ENCODE data around the gene PPIE. TPM values are rescaled to one million over a fixed set of nuclear protein-coding genes. Genes with fewer than 3 reads are reported as not detected.

Gene PPIE
- total RNA-seq, 1 experiment from 2014 or later = 45.8 TPM

- TF ChIP-seq CTCF (IDR thresholded peaks at IDR 0.05; ENCODE audit: unreplicated experiment) = no peak
- H3K9me3 Mint-ChIP-seq (ENCODE audit: unreplicated experiment) = no peaks in the 10 kb centered on the region
- no peak overlapping the region for H3K4me3 Mint-ChIP-seq (ENCODE audit: unreplicated experiment)
- peaks cover 50% of the 10 kb centered on the region for H3K36me3 Mint-ChIP-seq (ENCODE audit: insufficient read depth, unreplicated experiment)
- H3K27ac Mint-ChIP-seq (ENCODE audit: low read depth, unreplicated experiment) = no peak overlapping the region
- BruUV-seq (replicated peaks) = no TSS peak
- no peaks in the 10 kb centered on the region for H3K4me1 Mint-ChIP-seq (ENCODE audit: insufficient read depth, unreplicated experiment)
- ChIA-PET POLR2A (no interaction called here), CTCF (no interaction called here)
- no peaks in the 10 kb centered on the region for H3K27me3 Mint-ChIP-seq (ENCODE audit: insufficient read depth, unreplicated experiment)
- intact Hi-C loops (cut with micrococcal nuclease) = no loop called here
- DNase-seq (ENCODE audit: unreplicated experiment) = no peak
These were observed 17.4 kb downstream of the PPIE start for GRCh38 chr1:39755965-39756659.

DNA sequence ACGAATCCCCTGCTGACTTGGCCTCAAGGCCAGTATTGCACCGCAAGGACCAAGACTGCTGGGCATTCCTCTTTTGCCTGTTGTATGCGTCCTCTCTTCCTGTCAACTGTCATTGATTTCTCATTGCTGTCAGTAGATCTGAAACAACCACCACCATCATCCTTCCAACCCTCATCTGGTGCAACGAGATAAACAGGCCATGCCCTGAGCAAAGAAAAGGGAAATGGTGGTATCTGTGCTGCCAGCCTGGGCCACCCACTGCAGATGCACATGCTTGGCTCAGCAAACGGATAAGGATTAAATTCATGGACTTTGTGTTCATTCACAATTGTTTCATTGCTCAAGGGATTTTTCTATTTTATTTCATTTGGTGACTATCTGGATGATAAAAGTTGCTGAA, 18.8 kb downstream of the PPIE start:
- Mint-ChIP-seq H3K4me1 (ENCODE audit: insufficient read depth, unreplicated experiment) (no peaks in the 10 kb centered on the region), H3K27me3 (ENCODE audit: insufficient read depth, unreplicated experiment) (no peaks in the 10 kb centered on the region)
- BruUV-seq (replicated peaks) = no TSS peak

DNA sequence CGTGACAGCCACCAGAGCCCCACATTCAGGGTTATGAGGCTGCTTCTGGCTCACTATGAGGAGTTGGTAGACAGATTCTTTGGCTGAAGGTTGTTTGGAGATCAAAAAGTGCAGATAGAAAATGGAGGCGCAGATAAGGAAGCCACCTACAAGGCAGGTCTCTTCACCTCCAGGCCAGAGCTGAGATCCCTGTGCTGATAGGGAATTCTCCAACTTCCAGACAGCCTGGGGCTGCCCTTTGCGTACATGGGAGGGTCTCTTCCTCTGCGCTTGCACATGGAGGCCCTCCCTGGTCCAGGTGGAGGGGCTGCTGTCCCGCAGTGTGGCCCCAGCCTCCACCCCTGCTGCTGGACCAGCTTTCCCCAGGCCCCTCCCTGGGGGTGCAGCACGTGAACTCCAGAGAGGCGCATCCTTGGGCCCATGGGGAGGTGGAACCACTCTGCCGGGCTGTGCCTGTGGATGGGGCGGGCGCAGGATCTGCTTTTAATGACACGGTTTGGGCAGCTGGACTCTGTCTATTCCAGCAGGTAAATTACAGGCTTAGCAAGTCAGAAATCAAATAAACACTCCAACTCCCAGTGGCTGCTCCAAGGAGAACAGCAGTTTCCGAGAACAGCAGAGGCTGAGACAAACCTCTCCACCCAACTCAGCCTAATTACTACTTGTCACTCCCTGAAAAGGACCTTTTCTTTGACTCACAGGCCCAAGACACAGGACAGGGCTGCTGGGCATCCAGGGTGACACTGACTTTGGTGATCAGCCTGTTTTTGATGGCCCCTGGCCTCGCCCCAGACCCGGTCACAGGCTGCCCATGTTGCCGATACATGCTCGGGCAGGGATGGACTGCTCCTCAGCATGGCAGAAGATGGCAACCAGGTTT, 20.1 kb downstream of the PPIE start:
- Mint-ChIP-seq H3K4me1 (ENCODE audit: insufficient read depth, unreplicated experiment) (no peaks in the 10 kb centered on the region), H3K27me3 (ENCODE audit: insufficient read depth, unreplicated experiment) (no peaks in the 10 kb centered on the region), H3K27ac (ENCODE audit: low read depth, unreplicated experiment) (no peak overlapping the region), H3K36me3 (ENCODE audit: insufficient read depth, unreplicated experiment) (peaks cover 35% of the 10 kb centered on the region), H3K4me3 (ENCODE audit: unreplicated experiment) (no peak overlapping the region), H3K9me3 (ENCODE audit: unreplicated experiment) (no peaks in the 10 kb centered on the region)
- intact Hi-C loops (cut with micrococcal nuclease) = no loop called here
- no peak for DNase-seq (ENCODE audit: unreplicated experiment)
- ChIA-PET CTCF (no interaction called here), POLR2A (no interaction called here)
- BruUV-seq (replicated peaks) = no TSS peak
- TF ChIP-seq CTCF (IDR thresholded peaks at IDR 0.05; ENCODE audit: unreplicated experiment) = no peak

More for the DNA sequence above, 18.8 kb downstream of the PPIE start:
- POLR2A ChIA-PET = no interaction called here
- CTCF ChIA-PET = no interaction called here
- DNase-seq (ENCODE audit: unreplicated experiment) = no peak
- intact Hi-C loops (cut with micrococcal nuclease) = no loop called here
- Mint-ChIP-seq H3K36me3 (ENCODE audit: insufficient read depth, unreplicated experiment) (peaks cover 36% of the 10 kb centered on the region), H3K4me3 (ENCODE audit: unreplicated experiment) (no peak overlapping the region), H3K27ac (ENCODE audit: low read depth, unreplicated experiment) (no peak overlapping the region), H3K9me3 (ENCODE audit: unreplicated experiment) (no peaks in the 10 kb centered on the region)
- TF ChIP-seq CTCF (IDR thresholded peaks at IDR 0.05; ENCODE audit: unreplicated experiment) = no peak

GRCh38 chr1:39759436-39759726, 20.7 kb downstream of the PPIE start:
- intact Hi-C loops (cut with micrococcal nuclease) = no loop called here
- Mint-ChIP-seq H3K4me1 (ENCODE audit: insufficient read depth, unreplicated experiment) (no peaks in the 10 kb centered on the region), H3K27ac (ENCODE audit: low read depth, unreplicated experiment) (no peak overlapping the region), H3K36me3 (ENCODE audit: insufficient read depth, unreplicated experiment) (peaks cover 35% of the 10 kb centered on the region), H3K9me3 (ENCODE audit: unreplicated experiment) (no peaks in the 10 kb centered on the region), H3K4me3 (ENCODE audit: unreplicated experiment) (no peak overlapping the region), H3K27me3 (ENCODE audit: insufficient read depth, unreplicated experiment) (no peaks in the 10 kb centered on the region)
- POLR2A ChIA-PET = interaction anchor here (1.0 kb wide), 1 partner anchor 20 kb away, joined by 5 read pairs; the partner anchor contains the start of gene PPIE
- DNase-seq (ENCODE audit: unreplicated experiment) = no peak
- CTCF ChIA-PET = no interaction called here
- BruUV-seq (replicated peaks) = no TSS peak
- TF ChIP-seq CTCF (IDR thresholded peaks at IDR 0.05; ENCODE audit: unreplicated experiment) = no peak

Data from MCF 10A (cell line).